DND-41 (cell line): Measurements from ENCODE around the gene IL17RE.

Experiments used
- EZH2 ChIP-seq: IDR thresholded peaks from 3 replicates; pipeline ENCODE4 v1.6.1; 2012; ENCODE audit warnings: borderline replicate concordance, low read depth, mild to moderate bottlenecking, moderate library complexity, low read length, inconsistent platforms; ENCODE audit not compliant: severe bottlenecking
- TF ChIP-seq, protein P1 (sequence below): IDR thresholded peaks from 2 replicates; pipeline ENCODE4 v1.5.1; 2012; ENCODE audit warnings: borderline replicate concordance, low read length, moderate library complexity, mild to moderate bottlenecking; ENCODE audit not compliant: poor library complexity, severe bottlenecking; ENCODE audit errors: extremely low read depth

DNA sequence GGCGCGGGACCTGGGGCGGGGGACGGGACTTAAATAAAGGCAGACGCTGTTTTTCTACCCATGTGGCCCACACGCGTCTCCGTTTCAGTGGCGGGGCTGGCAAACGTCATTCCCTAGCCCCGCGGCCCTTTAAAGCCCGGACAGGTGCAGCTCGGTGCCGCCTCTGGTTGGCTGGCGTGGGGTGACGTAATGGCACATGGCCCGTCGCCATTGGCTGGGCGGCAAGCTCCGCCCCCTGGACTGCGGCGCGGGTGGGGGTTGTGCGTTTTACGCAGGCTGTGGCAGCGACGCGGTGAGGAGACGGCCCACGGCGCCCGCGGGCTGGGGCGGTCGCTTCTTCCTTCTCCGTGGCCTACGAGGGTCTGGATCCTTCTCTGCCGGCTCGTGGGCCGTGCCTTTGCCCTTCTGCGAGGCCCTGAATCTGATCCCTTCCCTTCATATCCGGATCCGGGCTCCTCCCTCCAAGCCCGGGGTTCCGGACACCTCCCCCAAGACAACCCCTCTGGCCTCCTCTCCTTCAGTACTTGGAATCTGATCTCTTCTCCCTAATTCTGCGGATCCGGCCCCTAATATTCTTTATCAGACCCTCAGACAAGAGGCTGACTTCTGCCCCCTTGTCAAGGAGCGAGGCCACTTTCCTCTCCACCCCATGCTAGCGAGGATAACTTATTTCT is 31.1 kb downstream of the IL17RE start, which contains the start of gene CRELD1:
- TF ChIP-seq, protein P1, sequence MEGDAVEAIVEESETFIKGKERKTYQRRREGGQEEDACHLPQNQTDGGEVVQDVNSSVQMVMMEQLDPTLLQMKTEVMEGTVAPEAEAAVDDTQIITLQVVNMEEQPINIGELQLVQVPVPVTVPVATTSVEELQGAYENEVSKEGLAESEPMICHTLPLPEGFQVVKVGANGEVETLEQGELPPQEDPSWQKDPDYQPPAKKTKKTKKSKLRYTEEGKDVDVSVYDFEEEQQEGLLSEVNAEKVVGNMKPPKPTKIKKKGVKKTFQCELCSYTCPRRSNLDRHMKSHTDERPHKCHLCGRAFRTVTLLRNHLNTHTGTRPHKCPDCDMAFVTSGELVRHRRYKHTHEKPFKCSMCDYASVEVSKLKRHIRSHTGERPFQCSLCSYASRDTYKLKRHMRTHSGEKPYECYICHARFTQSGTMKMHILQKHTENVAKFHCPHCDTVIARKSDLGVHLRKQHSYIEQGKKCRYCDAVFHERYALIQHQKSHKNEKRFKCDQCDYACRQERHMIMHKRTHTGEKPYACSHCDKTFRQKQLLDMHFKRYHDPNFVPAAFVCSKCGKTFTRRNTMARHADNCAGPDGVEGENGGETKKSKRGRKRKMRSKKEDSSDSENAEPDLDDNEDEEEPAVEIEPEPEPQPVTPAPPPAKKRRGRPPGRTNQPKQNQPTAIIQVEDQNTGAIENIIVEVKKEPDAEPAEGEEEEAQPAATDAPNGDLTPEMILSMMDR = no peak
- TF ChIP-seq EZH2 = no peak
